IMR-90 (cell line): ENCODE measurements around the gene RTL1.

Experiments
- CTCF ChIP-seq: conservative IDR thresholded peaks from 2 replicates; pipeline ENCODE4 v1.5.1; 2012; ENCODE audit warnings: mild to moderate bottlenecking, low read depth, low read length, improper control_type of control experiment
- MAFK ChIP-seq: IDR thresholded peaks from 2 replicates; pipeline ENCODE4 v1.6.1; 2012; ENCODE audit warnings: low read depth, low read length, improper control_type of control experiment
- MAZ ChIP-seq: IDR thresholded peaks from 2 replicates; pipeline ENCODE4 v1.6.1; 2012; ENCODE audit warnings: low read depth, mild to moderate bottlenecking, low read length, improper control_type of control experiment, moderate library complexity, borderline replicate concordance
- POLR2A ChIP-seq: IDR thresholded peaks from 2 replicates; pipeline ENCODE4 v1.6.1; 2012; ENCODE audit warnings: mild to moderate bottlenecking, low read depth, low read length
- RAD21 ChIP-seq: IDR thresholded peaks from 2 replicates; pipeline ENCODE4 v1.6.1; 2012; ENCODE audit warnings: low read length, improper control_type of control experiment
- RFX5 ChIP-seq: IDR thresholded peaks from 2 replicates; pipeline ENCODE4 v1.8.0; 2012; ENCODE audit warnings: low read depth, mild to moderate bottlenecking, low read length, moderate library complexity

- TF ChIP-seq CTCF (no peak), POLR2A (no peak), MAZ (no peak), RFX5 (no peak), RAD21 (no peak), MAFK (no peak)
Measured at GRCh38 chr14:100851586-100851916, 52.0 kb downstream of the RTL1 start.
